Activated CD4-positive, alpha-beta T cell treated with anti-CD3 and anti-CD28 coated beads, Interleukin-2, amount 50 U/mL, for 1 hour (primary cell): ENCODE data around the gene GRIN2D.

Source experiments
- DNase-seq: peaks from one replicate; pipeline ENCODE4 v3.0.0-alpha.2; 2020

GRIN2D gene

DNA sequence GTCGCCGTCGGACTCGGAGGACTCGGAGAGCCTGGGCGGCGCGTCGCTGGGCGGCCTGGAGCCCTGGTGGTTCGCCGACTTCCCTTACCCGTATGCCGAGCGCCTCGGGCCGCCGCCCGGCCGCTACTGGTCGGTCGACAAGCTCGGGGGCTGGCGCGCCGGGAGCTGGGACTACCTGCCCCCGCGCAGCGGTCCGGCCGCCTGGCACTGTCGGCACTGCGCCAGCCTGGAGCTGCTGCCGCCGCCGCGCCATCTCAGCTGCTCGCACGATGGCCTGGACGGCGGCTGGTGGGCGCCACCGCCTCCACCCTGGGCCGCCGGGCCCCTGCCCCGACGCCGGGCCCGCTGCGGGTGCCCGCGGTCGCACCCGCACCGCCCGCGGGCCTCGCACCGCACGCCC, 49.8 kb downstream of the GRIN2D start:
- DNase-seq = no peak
